Measurements from ENCODE around the gene CSHL1.
"Not testable (repeated sequence)": the region's sequence is repeated elsewhere in the genome, so short reads cannot be mapped to it uniquely, and the experiment has no call there.

The CSHL1 gene

DNA sequence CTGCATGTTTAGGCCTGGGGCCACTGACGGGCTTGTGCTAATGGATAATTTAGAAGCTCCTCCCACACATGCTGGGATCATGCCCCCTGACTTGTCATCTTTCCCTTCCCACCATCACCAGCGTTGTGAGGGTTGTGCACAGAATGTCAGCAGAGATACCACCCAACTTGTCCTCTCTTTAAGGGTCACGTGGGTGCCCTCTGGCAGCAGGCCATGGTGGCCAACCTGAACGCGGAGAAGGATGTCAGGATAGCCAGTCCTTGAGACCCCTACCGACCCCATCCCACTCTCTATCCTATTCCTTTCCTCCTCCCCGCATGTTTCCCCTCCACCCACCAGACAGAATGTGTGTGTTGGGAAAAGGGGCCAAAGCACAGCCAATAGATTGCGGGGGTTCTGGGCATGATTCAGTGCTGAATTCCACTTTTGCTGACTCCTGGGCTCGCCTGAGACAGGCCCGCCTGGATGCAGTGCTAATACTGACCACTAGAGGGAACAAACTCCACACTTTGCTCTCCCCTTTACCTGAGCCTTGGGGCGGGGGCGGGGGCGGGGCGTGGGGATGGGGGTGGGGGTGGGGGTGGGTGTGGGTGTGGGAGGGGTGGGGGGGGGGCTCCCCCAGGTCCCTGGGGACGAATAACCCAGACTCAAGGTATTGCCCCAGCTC is 29.0 kb downstream of the CSHL1 start, which contains the start of gene GH2:
TSS of gene GH2 (minus strand) at position 10 of the 667 bp plus-strand sequence. CDS start 143 bp downstream, outside the sequence.
- no peak for DNase-seq

DNA sequence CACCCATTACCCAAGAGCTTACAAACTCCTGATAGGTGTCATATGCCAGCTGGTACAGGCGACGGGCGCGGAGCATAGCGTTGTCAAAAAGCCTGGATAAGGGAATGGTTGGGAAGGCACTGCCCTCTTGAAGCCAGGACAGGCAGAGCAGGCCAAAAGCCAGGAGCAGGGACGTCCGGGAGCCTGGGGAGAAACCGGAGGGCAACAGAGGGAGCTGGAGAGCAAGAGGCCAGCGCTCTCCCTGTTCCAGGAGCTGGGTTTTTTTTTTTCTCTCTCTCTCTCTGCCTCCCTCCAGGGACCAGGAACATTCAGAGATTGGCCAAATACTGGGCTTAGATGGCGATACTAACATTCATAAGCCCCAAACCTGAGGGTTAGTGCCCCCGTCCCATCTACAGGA is 29.7 kb downstream of the CSHL1 start:
- DNase-seq = not testable (repeated sequence)

DNA sequence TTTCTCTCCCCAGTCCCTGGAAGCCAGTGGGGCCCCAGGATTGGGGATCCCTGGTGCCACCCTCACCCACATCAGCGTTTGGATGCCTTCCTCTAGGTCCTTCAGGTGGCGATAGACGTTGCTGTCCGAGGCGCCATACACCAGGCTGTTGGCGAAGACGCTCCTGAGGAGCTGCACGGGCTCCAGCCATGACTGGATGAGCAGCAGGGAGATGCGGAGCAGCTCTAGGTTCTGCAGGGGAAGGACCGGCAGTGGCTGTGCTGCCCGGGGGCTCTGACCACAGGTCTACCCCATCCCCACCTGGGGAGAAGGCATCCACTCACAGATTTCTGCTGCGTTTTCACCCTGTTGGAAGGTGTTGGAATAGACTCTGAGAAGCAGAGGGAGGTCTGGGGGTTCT is 30.4 kb downstream of the CSHL1 start:
- no peak for DNase-seq

DNA sequence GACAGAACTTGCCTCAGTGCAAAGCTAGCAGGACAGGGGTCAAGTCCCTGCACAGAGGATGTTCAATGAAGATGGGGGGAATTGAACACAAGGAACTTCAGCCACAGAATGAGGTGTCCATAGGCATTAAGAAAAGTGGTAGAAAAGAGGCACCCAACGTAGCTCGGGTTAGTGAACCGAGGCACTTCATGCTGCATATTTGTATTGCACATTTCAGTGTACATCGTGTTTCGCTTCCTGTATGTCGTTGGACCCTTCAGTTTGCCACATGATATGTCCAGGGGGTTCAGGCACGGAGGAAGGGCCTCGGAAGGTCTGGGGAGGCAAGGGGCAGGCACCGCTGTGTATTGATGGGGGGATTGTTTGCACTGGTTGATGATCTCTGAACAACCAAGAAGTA is 32.6 kb downstream of the CSHL1 start:
- not testable (repeated sequence) for DNase-seq

DNA sequence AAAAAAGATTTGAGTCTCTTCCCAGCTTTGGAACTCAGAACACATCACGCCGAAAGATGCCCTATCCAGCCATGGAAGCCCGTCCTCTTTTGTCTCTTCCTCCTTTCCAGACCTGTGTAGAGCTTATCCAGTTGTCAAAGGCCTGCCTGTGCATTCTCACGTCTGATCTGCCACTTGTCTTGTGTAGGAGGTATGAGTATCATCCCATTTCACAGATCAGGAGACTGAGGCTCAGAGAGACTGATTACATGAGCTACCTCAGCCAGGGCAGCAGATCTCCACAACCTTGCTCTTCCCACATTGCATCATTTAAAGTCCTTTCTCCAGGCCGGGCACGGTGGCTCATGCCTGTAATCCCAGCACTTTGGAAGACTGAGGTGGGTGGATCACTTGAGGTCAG is 36.4 kb downstream of the CSHL1 start:
- DNase-seq = not testable (repeated sequence)

DNA sequence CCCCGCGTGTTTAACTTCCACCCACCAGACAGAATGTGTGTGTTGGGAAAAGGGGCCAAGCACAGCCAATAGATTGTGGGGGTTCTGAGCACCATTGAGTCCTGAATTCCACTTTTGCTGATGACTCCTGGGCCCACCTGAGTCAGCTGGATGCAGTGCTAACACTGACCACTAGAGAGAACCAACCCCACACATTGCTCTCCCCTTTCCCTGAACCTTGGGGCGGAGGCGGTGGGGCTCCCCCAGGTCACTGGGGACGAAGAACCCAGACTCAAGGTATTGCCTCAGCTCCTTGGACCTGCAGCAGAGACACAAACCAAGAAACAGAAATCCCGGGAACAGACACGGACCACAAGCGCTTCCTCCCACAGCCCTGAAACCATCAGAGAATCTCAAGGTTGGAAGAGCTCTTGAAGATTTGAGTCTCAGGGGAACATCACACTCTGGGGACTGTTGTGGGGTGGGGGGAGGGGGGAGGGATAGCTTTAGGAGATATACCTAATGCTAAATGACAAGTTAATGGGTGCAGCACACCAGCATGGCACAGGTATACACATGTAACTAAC is 36.9 kb downstream of the CSHL1 start:
- not testable (repeated sequence) for DNase-seq

DNA sequence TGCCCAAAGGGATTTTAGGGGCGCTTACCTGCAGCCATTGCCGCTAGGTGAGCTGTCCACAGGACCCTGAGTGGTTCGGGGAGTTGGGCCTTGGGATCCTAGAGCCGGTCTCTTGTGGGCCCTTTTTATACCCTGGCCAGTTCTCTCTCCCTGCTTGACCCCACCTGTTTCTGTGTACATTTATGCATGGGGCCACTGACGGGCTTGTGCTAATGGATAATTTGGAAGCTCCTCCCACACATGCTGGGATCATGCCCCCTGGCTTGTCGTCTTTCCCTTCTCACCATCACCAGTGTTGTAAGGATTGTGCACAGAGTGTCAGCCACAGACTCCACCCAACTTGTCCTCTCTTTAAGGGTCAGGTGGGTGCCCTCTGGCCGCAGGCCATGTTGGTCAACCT is 37.5 kb downstream of the CSHL1 start, which contains the start of gene CSH2:
TSS of gene CSH2 (minus strand) at position 101 of the 400 bp plus-strand sequence. CDS start at position 38, 63 bp downstream.
- not testable (repeated sequence) for DNase-seq

DNA sequence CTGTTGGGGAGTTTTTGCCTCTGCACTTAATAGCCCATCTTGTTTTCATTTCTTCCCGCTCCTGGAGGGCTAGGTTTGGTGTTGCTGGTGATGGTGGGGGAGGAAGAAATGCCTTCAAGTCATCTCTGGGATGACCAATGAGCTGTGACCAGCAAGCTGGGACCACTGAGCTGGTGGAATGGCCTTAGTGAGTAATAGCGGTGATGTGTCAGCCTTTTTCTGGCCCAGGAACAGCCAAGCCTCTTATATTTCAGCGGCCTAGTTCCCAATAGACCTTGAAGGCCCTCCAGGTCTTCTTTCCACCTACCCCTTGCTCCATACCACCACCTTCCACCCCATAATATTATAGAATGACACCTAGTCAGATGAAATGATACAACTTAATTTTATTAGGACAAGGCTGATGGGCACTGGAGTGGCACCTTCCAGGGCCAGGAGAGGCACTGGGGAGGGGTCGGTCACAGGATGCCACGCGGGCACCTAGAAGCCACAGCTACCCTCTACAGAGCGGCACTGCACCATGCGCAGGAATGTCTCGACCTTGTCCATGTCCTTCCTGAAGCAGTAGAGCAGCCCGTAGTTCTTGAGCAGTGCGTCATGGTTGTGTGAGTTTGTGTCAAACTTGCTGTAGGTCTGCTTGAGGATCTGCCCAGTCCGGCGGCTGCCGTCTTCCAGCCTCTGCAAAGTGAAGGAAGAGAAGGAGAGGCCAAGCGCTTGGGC is 39.3 kb downstream of the CSHL1 start:
- not testable (repeated sequence) for DNase-seq

DNA sequence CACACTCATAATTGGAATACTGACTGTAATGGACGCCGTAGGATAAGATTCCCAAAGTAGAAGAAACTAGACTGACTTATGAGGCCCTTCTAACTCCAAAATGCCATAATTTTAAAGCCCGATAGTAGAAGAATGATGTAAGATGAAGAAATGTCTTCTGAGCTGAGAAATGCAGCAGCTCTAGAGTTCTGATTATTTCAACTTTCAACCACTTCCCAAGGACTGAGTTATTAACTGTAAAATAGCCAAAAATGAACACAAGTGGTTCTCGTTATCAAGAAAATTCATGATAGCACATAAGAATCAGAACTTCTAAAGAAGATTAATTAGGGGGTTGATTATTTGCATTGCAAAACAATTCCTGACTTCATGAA is 40.8 kb downstream of the CSHL1 start:
- not testable (repeated sequence) for DNase-seq

DNA sequence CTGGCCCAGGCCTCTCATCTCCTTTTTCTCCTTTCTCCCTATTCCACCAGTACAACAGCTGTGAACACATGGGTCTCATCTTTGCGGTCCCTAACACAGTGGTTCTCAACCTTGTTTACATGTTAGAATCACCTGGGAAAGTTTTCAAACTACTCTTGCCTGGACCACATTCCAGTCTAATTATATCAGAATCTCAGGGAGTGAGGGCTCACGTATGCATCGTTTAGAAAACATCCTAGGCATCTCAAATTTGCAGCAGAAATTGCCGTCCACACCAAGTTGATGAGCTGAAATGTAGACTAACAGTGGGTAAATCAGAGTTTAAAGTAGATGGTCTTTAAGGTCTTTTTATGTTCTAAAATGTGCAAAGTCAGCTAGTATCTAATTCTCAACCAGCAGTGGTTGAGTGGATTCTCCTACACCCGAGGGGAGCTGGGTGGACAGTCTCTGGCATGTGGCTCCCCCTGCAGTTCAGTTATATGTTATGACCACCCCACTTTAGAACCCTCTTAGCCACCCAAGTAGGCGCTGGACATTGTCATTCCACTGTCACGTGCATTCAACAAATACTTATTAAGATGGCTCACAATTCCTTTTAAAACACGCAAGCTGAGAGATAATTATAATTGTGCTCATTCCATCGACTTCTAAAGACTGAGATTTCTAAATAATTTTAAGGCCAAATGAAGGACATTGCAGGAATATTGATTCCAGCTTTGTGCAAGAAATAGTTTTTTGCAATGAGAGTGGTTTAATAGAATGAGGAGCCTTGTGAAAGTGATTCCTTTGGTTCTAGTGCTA is 41.4 kb downstream of the CSHL1 start:
- DNase-seq = not testable (repeated sequence)

DNA sequence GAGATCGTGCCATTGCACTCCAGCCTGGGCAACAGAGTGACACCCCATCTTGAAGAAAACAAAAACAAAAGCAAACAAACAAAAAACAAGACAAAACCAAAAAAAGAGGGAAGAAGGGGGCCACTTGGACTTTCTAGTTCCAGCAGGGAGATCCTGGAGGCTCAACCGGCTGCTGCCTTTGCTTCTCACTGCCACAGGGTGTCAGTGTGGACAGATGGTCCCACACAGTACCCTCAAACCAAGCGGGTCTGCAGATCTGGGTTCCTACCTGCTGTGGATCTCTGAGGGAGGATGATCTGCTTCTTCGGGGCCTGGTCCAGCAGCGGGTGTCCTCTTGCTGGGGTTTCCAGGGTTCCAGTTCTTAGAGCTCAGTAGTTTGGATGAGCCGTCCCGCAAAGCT is 44.4 kb downstream of the CSHL1 start:
- DNase-seq = not testable (repeated sequence)

Data from NCI-H1048 (cell line).